ENCODE data around the gene CD22. TPM values are rescaled to one million over a fixed set of nuclear protein-coding genes. Genes with fewer than 3 reads are reported as not detected.
"Not testable (repeated sequence)": the region's sequence is repeated elsewhere in the genome, so short reads cannot be mapped to it uniquely, and the experiment has no call there.

The CD22 gene
- total RNA-seq, 1 donor = not detected

DNA sequence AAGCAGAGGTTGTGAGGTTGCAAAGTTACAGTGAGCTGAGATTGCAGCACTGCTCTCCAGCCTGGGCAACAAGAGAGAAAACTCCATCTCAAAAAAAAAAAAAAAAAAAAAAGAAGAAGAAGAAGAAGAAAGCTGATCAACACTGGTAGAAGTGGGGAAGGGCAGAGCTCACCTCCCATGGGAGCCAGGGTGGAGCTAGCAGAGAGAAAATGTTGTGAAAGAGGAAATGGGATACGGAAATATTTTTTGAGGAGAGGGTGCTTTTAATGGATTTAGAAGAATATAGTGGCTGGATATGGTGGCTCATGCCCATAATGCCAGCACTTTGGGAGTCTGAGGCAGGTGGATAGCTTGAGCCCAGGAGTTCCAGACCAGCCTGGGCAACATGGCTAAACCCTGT lies 48.7 kb downstream of the CD22 start:
- no peak overlapping the region for H3K4me3 ChIP-seq (ENCODE audit: low read depth, low read length)
- no peak for TF ChIP-seq CTCF (IDR thresholded peaks at IDR 0.05; ENCODE audit: insufficient read depth, low read length)
- no peak for DNase-seq (ENCODE audit: low read depth)

- no peak for TF ChIP-seq CTCF (IDR thresholded peaks at IDR 0.05; ENCODE audit: insufficient read depth, low read length)
- no peak overlapping the region for H3K4me3 ChIP-seq (ENCODE audit: low read depth, low read length)
- no peak for DNase-seq (ENCODE audit: low read depth)
These were observed 49.4 kb downstream of the CD22 start for GRCh38 chr19:35378356-35378755.

DNA sequence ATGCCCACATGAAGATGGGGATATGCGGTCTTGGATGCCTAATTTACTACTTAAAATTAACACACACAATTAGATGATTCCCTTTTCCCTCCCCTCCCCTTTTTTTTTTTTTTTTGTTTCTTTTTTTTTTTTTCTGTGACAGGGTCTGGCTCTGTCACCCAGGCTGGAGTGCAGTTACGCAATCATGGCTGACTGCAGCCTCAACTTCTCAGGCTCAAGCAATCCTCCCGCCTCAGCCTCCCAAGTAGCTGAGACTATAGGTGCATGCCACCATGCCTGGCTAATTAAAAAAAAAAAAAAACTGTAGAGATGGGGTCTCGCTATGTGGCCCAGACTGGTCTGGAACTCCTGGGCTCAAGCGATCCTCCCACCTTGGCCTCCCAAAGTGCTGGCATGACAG lies 50.6 kb downstream of the CD22 start:
- DNase-seq (ENCODE audit: low read depth); H3K4me3 ChIP-seq (ENCODE audit: low read depth, low read length): not testable (repeated sequence)

- TF ChIP-seq CTCF (IDR thresholded peaks at IDR 0.05; ENCODE audit: insufficient read depth, low read length) = no peak
- DNase-seq (ENCODE audit: low read depth) = no peak
- H3K4me3 ChIP-seq (ENCODE audit: low read depth, low read length) = no peak overlapping the region
These were observed 51.0 kb downstream of the CD22 start for GRCh38 chr19:35379992-35380391.

DNA sequence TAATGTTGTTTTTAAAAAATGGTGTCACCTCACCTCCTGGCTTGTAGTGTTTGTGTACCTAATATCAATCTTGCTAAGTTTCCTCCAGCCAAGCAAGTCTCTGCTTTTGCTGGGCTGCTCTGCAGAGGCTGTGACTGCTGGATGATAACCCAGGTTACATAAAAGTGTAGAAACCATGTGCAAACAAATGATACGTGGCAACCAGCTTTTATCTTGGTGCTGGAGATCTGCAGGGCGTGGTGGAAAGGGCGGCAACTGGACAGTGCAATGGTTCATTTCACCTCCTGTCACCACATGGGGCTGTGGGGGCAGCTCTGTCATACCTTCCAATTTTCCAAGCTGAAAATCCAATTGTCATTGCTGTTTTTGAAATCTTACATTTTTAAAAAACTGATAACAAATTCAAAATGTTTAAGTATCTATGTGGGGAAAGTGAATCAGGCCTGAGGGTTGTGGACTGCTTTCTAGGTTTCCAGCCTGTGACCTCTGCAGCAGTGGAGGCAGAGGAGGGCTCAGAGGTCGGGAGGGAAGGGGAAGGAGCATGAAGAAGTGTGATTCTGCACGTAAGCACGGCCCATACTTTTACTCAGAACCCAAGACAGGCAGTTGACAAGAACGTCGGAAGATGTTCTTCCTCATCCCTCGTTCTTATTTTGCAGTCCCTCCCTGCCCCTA lies 51.6 kb downstream of the CD22 start:
- no peak overlapping the region for H3K4me3 ChIP-seq (ENCODE audit: low read depth, low read length)
- no peak for TF ChIP-seq CTCF (IDR thresholded peaks at IDR 0.05; ENCODE audit: insufficient read depth, low read length)
- DNase-seq (ENCODE audit: low read depth) = no peak

- no peak for TF ChIP-seq CTCF (IDR thresholded peaks at IDR 0.05; ENCODE audit: insufficient read depth, low read length)
- no peak for DNase-seq (ENCODE audit: low read depth)
- no peak overlapping the region for H3K4me3 ChIP-seq (ENCODE audit: low read depth, low read length)
These were observed 52.3 kb downstream of the CD22 start for GRCh38 chr19:35381318-35381717.

GRCh38 chr19:35381926-35382325 lies 52.9 kb downstream of the CD22 start:
- TF ChIP-seq CTCF (IDR thresholded peaks at IDR 0.05; ENCODE audit: insufficient read depth, low read length) = no peak
- no peak overlapping the region for H3K4me3 ChIP-seq (ENCODE audit: low read depth, low read length)
- no peak for DNase-seq (ENCODE audit: low read depth)
